Duodenal mucosa (tissue), 2 donors: ENCODE results near the gene SHISA6.

Source experiments
- H3K27ac ChIP-seq: one replicate; pipeline ENCODE4 v1.7.0; 2013; ENCODE audit warnings: low read depth, low read length
- H3K27me3 ChIP-seq, 2 donors: one replicate each; pipeline ENCODE4 v1.7.0; 2013; ENCODE audit warnings: low read length in 2 of 2, control low read depth in 1 of 2; ENCODE audit not compliant: insufficient read depth in 2 of 2, control insufficient read depth in 1 of 2
- H3K36me3 ChIP-seq, 2 donors: one replicate each; pipeline ENCODE4 v1.7.0; 2013; ENCODE audit warnings: low read length in 2 of 2, control low read depth in 1 of 2; ENCODE audit not compliant: insufficient read depth in 2 of 2, control insufficient read depth in 1 of 2
- H3K4me1 ChIP-seq, 2 donors: one replicate each; pipeline ENCODE4 v1.7.0; 2013; ENCODE audit warnings: low read length in 2 of 2, control low read depth in 1 of 2; ENCODE audit not compliant: insufficient read depth in 2 of 2, control insufficient read depth in 1 of 2
- H3K4me3 ChIP-seq, 2 donors: one replicate each; pipeline ENCODE4 v1.7.0; 2013; ENCODE audit warnings: low read length in 2 of 2, low read depth in 1 of 2
- H3K9ac ChIP-seq, 2 donors: one replicate each; pipeline ENCODE4 v1.7.0; 2013; ENCODE audit warnings: low read length in 2 of 2, low read depth in 1 of 2
- H3K9me3 ChIP-seq, 2 donors: one replicate each; pipeline ENCODE4 v1.7.0; 2013; ENCODE audit warnings: low read length in 2 of 2, control low read depth in 1 of 2; ENCODE audit not compliant: control insufficient read depth in 1 of 2

Gene SHISA6

DNA sequence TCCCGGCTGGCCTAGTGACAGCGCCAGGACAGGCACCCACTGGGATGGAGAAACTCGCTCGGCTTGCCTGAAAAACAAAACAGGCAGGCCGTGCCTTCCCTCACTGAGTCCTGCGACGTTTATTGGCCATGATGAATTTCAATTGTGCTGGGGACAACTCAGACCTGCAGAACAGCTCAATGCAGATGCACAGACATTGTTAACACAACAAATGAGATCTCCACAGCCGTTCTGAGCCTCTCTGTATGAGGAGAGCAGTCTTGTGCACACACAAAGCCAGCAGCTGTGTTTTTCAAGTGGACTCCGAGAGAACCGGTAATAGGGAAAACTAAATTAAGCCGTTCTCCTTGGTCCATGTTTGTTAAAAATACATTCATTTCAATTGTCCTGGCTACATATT lies 15.9 kb downstream of the SHISA6 start:
- no peak overlapping the region for H3K4me3 ChIP-seq
- no peaks in the 10 kb centered on the region for H3K27me3 ChIP-seq
- no peak overlapping the region for H3K9ac ChIP-seq
- no peaks in the 10 kb centered on the region for H3K4me1 ChIP-seq
- no peaks in the 10 kb centered on the region for H3K9me3 ChIP-seq
- no peak overlapping the region for H3K27ac ChIP-seq
- no peaks in the 10 kb centered on the region for H3K36me3 ChIP-seq

DNA sequence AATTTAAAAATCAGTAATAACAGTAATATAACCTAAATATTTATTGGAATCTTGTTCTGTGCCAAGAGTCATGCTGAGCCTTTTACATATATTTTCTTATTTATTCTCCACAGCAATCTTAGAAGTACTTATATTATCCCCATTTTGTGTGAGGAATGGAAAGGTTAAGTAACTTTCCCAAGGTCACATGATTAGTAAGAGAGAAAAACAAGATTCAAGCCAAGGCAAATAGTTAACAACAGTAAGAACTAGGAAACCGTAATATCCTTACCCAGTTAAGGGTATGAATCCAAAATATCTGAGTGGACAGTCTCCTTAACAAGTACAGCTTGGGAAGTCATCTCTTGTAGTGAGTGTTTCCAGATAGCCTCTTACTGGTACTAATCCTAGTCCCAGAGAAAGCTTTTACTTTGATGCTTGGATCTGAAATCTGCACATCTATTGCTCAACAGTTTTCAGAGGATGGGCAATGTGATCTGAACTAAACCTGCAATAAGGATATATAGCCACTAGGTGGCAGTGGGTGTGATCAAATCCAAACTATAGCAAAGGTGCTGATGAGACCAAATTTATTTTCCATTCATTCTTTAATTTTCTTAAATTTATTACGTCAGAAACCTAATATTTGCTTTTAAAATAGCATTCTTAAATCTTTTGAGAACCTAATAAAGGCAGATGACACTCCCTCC lies 23.3 kb downstream of the SHISA6 start:
- Histone ChIP-seq H3K9me3 (peaks cover 4% of the 10 kb centered on the region in 2 donors), H3K36me3 (no peaks in the 10 kb centered on the region)

DNA sequence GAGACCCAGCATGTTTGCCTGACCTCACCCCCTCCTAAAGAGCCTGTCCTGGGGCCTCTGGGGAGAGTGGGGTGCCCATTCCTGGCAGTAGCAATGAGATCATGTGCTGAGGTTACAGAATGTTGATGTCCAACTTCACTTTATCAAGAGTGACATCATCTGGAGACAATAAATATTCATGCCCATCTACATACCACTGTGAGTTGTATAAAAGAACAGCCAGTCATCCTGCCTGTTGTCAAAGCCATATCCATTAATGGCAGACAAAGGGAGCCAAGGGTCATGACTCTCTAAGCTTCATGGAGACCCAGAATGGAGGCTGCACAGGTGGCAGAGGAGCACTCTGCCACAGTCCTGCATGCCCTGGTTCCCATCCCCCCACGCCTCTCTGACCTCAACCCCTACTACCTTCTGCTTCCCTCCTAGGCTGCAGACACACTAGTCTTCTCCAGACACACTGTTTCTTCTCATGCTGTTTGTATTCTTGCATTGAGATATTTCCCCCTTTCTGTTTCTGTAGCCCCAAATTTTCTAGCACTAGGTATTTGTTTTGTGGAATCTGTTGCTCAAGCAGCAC lies 27.1 kb downstream of the SHISA6 start:
- Histone ChIP-seq H3K27me3 (no peaks in the 10 kb centered on the region), H3K4me1 (no peaks in the 10 kb centered on the region), H3K27ac (no peak overlapping the region), H3K9me3 (peaks cover 4% of the 10 kb centered on the region in 2 donors), H3K4me3 (no peak overlapping the region), H3K36me3 (no peaks in the 10 kb centered on the region), H3K9ac (no peak overlapping the region)

More for the DNA sequence above, 23.3 kb downstream of the SHISA6 start:
- H3K4me1 ChIP-seq, result no peaks in the 10 kb centered on the region
- H3K27me3 ChIP-seq, result no peaks in the 10 kb centered on the region
- H3K9ac ChIP-seq, result no peak overlapping the region
- no peak overlapping the region for H3K4me3 ChIP-seq
- no peak overlapping the region for H3K27ac ChIP-seq

DNA sequence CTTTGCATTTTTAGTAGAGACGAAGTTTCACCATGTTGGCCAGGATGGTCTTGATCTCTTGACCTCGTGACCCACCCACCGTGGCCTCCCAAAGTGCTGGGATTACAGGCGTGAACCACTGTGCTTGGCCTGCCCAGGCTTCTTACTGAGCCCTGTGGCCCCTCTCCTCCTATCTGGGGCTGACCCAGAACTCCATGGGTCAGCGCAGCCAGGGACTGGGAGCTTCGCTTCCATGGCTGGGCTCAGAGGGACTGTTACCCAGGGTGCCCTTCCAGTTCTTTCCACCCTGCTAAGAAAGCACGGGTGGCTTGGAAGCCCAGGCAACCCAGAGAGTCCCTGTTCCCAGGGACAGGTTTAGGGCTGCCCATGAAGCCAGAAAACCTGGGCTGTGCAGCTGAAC lies 28.2 kb downstream of the SHISA6 start:
- Histone ChIP-seq H3K9ac (no peak overlapping the region), H3K4me3 (no peak overlapping the region), H3K27me3 (no peaks in the 10 kb centered on the region), H3K9me3 (peaks cover 0 to 3% of the 10 kb centered on the region in 2 donors), H3K36me3 (no peaks in the 10 kb centered on the region), H3K4me1 (no peaks in the 10 kb centered on the region), H3K27ac (no peak overlapping the region)

DNA sequence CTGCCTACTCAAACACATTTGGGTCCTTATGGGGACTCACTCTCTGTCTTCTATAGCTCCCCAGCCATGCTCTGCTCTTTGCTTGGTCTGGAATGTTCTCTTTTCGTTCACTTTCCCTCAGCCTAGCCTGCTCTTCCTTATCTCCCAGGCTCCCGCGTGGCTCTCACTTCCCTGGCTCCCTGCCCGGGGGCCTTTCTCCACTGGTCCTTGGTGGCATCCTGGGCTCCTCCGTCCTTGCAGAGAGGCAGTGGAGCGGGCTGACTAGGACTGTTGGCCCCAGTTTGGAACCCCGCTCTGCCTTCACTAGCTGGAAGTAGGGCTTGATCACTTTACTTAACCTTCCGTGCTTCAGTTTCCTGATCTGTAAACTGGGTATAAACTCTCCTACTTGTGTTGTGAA lies 31.2 kb downstream of the SHISA6 start:
- H3K4me3 ChIP-seq, result no peak overlapping the region
- no peak overlapping the region for H3K9ac ChIP-seq
- no peak overlapping the region for H3K27ac ChIP-seq
- H3K36me3 ChIP-seq, result no peaks in the 10 kb centered on the region
- no peaks in the 10 kb centered on the region for H3K27me3 ChIP-seq
- H3K9me3 ChIP-seq, result no peaks in the 10 kb centered on the region
- no peaks in the 10 kb centered on the region for H3K4me1 ChIP-seq

DNA sequence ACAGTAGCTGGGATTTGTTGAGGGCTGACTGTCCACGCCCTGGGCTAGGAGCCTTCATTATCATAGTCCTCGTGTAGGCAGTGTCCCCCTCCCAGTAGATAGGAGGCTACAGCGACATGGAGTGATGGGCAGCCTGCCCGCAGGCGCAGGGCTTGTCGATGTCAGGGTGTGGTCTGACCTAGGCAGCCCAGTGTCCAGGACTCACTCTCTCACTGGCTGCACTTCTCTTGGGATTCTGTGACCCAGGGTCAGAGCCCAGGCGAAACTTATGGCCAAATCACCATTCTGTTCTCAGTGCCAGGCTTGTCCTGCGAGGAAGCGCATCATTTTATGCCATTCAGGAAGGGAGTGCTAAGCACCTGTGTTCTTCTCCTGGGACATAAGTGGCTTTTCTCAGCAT lies 32.6 kb downstream of the SHISA6 start:
- no peak overlapping the region for H3K27ac ChIP-seq
- H3K9me3 ChIP-seq, result no peaks in the 10 kb centered on the region
- no peaks in the 10 kb centered on the region for H3K36me3 ChIP-seq
- no peak overlapping the region for H3K9ac ChIP-seq
- no peak overlapping the region for H3K4me3 ChIP-seq
- H3K4me1 ChIP-seq, result no peaks in the 10 kb centered on the region
- no peaks in the 10 kb centered on the region for H3K27me3 ChIP-seq

DNA sequence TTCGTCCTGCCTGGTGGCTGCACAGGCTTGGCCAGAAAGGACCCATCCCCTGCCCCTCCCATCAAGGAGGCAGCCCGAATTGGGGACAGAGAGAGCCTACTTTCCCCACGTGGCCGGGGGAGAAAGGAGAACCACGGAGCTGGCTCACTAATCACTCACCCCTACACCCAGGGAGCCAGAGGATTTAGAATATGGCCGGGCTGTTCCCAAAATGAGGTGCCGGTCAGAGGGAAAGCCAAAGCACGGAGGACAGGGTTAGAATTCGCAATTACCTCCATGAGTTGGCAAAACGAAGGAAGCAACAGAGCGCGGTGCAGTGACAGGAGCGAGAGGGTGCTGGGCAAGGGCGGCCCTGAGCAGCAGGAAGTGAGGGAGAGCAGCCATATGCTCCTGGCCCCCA lies 33.1 kb downstream of the SHISA6 start:
- H3K4me1 ChIP-seq, result no peaks in the 10 kb centered on the region
- H3K4me3 ChIP-seq, result no peak overlapping the region
- no peaks in the 10 kb centered on the region for H3K9me3 ChIP-seq
- H3K36me3 ChIP-seq, result no peaks in the 10 kb centered on the region
- H3K9ac ChIP-seq, result no peak overlapping the region
- H3K27ac ChIP-seq, result no peak overlapping the region
- no peaks in the 10 kb centered on the region for H3K27me3 ChIP-seq

DNA sequence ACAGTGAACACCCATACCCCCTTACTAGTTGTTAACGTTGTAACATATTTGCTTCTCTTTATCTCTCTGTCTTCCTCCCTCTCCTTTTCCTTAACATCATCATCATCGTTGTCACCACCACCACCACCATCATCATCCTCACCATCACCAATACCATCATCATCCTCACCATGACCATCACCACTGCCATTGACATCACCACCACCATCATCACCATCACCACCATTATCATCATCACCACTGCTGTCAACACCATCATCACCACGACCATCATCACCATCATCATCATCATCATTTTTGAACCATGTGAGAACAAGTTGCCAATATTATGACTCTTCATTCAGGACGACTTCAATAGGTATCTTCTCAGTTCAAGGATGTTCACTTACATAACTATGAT lies 35.5 kb downstream of the SHISA6 start:
- no peak overlapping the region for H3K27ac ChIP-seq
- H3K4me1 ChIP-seq, result no peaks in the 10 kb centered on the region
- H3K27me3 ChIP-seq, result no peaks in the 10 kb centered on the region
- H3K9me3 ChIP-seq, result no peaks in the 10 kb centered on the region
- H3K4me3 ChIP-seq, result no peak overlapping the region
- H3K36me3 ChIP-seq, result no peaks in the 10 kb centered on the region
- no peak overlapping the region for H3K9ac ChIP-seq

DNA sequence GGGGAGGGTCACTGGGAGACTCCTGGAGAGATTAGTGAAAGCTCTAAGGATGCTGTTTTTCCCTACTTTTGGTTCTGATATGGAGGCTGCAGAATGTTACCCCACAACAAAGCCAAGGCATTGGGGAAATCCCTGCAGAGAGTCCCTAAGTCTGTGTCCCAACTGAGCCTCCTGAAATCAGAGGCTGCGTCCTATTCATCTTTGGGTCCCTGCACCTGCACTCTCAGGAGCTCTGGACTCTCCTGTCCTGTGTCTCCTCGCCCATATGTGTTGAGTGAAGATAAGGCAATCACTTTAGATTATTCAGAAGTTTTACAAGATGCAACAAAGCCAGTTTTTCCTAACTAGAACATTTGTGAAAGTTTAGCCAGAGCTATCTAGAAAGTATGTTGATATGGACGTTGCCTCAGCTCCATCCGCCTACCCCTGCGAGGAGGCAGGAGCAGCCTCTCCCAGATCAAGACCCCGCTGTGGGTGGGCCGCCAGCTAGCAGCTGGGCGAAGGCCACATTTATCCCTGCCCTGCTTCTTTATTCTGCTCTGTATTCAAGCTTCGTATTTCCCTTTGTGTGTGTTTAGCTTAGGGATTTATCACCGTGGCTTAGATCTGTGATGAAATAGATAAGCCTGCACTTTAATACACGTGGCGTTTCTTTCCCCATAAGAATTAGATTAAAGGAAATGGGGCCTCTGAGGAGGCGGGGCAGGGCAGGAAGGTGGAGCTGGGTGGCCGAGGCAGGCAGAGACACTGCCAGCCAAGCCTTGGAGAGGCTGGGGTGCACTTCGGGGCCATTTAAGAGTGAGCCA lies 37.4 kb downstream of the SHISA6 start:
- H3K9me3 ChIP-seq, result no peaks in the 10 kb centered on the region
- no peak overlapping the region for H3K27ac ChIP-seq
- H3K9ac ChIP-seq, result no peak overlapping the region
- H3K27me3 ChIP-seq, result no peaks in the 10 kb centered on the region
- H3K4me1 ChIP-seq, result no peaks in the 10 kb centered on the region
- H3K4me3 ChIP-seq, result no peak overlapping the region
- H3K36me3 ChIP-seq, result no peaks in the 10 kb centered on the region

DNA sequence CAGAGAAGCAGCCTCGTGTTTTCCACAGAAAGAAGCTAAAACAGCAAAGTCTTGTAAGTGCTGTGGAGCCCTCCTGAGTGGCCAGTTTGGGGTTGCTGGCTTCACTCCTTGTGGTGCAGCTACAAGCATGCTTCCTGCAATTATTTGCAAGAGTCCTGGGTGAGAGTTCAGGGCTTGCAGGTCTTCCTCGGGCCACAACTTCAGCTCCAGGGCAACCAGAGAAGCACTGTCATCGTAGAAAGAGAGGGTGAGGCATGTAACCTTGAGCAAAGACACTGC lies 37.9 kb downstream of the SHISA6 start:
- Histone ChIP-seq H3K9me3 (no peaks in the 10 kb centered on the region), H3K4me1 (no peaks in the 10 kb centered on the region), H3K27me3 (no peaks in the 10 kb centered on the region), H3K9ac (no peak overlapping the region), H3K4me3 (no peak overlapping the region), H3K27ac (no peak overlapping the region), H3K36me3 (no peaks in the 10 kb centered on the region)
